ENCODE measurements around the gene GPC6. TPM values are rescaled to one million over a fixed set of nuclear protein-coding genes. Genes with fewer than 3 reads are reported as not detected.

Gene GPC6
- polyA plus RNA-seq, 1 donor from 2014 or later = 9.0 TPM

GRCh38 chr13:93378184-93378583 lies 151.6 kb downstream of the GPC6 start:
- H3K9ac ChIP-seq (ENCODE audit: low read length) = no peak overlapping the region
- H3K27ac ChIP-seq (ENCODE audit: low read length) = no peak overlapping the region
- H3K9me3 ChIP-seq (ENCODE audit: low read length) = no peaks in the 10 kb centered on the region
- no peaks in the 10 kb centered on the region for H3K27me3 ChIP-seq (ENCODE audit: insufficient read depth, low read depth, low read length)
- peaks cover 6% of the 10 kb centered on the region for H3K79me2 ChIP-seq (replicated peaks; ENCODE audit: insufficient read depth, low read length)
- H3F3A ChIP-seq (ENCODE audit: insufficient read depth, low read length, poor library complexity, severe bottlenecking) = no peaks in the 10 kb centered on the region
- no peaks in the 10 kb centered on the region for H3K9me2 ChIP-seq (ENCODE audit: insufficient read depth, low read length)
- no peak overlapping the region for H3K4me2 ChIP-seq (ENCODE audit: low read length)
- H2AFZ ChIP-seq (ENCODE audit: low read depth, low read length) = no peak overlapping the region
- no peaks in the 10 kb centered on the region for H3K36me3 ChIP-seq (ENCODE audit: insufficient read depth, low read length)
- TF ChIP-seq TAF1 (IDR thresholded peaks at IDR 0.05; ENCODE audit: low read depth) (no peak), RAD21 (conservative IDR thresholded peaks at IDR 0.05) (no peak), POLR2AphosphoS5 (IDR thresholded peaks at IDR 0.05) (no peak), EP300 (conservative IDR thresholded peaks at IDR 0.05; ENCODE audit: poor library complexity, severe bottlenecking) (no peak), SMC3 (conservative IDR thresholded peaks at IDR 0.05; ENCODE audit: poor library complexity) (no peak), MXI1 (conservative IDR thresholded peaks at IDR 0.05; ENCODE audit: poor library complexity, severe bottlenecking) (no peak), EZH2 (IDR thresholded peaks at IDR 0.05; ENCODE audit: borderline replicate concordance, insufficient read depth, low read length, poor library complexity, severe bottlenecking) (no peak)
- TF ChIP-seq, protein P1, sequence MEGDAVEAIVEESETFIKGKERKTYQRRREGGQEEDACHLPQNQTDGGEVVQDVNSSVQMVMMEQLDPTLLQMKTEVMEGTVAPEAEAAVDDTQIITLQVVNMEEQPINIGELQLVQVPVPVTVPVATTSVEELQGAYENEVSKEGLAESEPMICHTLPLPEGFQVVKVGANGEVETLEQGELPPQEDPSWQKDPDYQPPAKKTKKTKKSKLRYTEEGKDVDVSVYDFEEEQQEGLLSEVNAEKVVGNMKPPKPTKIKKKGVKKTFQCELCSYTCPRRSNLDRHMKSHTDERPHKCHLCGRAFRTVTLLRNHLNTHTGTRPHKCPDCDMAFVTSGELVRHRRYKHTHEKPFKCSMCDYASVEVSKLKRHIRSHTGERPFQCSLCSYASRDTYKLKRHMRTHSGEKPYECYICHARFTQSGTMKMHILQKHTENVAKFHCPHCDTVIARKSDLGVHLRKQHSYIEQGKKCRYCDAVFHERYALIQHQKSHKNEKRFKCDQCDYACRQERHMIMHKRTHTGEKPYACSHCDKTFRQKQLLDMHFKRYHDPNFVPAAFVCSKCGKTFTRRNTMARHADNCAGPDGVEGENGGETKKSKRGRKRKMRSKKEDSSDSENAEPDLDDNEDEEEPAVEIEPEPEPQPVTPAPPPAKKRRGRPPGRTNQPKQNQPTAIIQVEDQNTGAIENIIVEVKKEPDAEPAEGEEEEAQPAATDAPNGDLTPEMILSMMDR (IDR thresholded peaks at IDR 0.05; ENCODE audit: poor library complexity, severe bottlenecking) = no peak
- TF ChIP-seq, protein P2, sequence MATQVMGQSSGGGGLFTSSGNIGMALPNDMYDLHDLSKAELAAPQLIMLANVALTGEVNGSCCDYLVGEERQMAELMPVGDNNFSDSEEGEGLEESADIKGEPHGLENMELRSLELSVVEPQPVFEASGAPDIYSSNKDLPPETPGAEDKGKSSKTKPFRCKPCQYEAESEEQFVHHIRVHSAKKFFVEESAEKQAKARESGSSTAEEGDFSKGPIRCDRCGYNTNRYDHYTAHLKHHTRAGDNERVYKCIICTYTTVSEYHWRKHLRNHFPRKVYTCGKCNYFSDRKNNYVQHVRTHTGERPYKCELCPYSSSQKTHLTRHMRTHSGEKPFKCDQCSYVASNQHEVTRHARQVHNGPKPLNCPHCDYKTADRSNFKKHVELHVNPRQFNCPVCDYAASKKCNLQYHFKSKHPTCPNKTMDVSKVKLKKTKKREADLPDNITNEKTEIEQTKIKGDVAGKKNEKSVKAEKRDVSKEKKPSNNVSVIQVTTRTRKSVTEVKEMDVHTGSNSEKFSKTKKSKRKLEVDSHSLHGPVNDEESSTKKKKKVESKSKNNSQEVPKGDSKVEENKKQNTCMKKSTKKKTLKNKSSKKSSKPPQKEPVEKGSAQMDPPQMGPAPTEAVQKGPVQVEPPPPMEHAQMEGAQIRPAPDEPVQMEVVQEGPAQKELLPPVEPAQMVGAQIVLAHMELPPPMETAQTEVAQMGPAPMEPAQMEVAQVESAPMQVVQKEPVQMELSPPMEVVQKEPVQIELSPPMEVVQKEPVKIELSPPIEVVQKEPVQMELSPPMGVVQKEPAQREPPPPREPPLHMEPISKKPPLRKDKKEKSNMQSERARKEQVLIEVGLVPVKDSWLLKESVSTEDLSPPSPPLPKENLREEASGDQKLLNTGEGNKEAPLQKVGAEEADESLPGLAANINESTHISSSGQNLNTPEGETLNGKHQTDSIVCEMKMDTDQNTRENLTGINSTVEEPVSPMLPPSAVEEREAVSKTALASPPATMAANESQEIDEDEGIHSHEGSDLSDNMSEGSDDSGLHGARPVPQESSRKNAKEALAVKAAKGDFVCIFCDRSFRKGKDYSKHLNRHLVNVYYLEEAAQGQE (IDR thresholded peaks at IDR 0.05; ENCODE audit: borderline replicate concordance) = no peak
- H3K4me3 ChIP-seq (ENCODE audit: low read length) = no peak overlapping the region
- H4K20me1 ChIP-seq (ENCODE audit: insufficient read depth) = no peaks in the 10 kb centered on the region

DNA sequence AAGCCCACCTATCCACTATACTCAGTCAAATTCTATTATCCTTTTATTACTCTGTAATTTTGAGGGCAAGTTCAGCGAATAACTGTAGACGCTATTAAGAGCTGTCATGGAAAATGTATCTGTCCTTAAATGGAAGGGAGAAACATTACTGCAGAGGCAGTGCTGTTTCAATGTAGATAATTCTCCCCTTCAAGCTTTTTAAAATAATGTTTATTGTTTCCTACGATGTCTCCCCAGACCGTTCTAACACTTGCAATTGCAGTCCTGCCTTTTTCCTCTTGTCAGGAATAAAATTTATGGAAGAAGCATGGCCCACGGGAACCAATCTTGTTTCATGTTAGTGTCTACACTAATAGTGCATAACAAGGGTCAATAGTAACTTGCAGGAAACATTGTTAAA lies 159.5 kb downstream of the GPC6 start:
- H3K79me2 ChIP-seq (replicated peaks; ENCODE audit: insufficient read depth, low read length) = no peaks in the 10 kb centered on the region
- no peaks in the 10 kb centered on the region for H3F3A ChIP-seq (ENCODE audit: insufficient read depth, low read length, poor library complexity, severe bottlenecking)
- H3K4me3 ChIP-seq (ENCODE audit: low read length) = peak overlapping the region; percentile 34
- H2AFZ ChIP-seq (ENCODE audit: low read depth, low read length) = no peak overlapping the region
- H3K27me3 ChIP-seq (ENCODE audit: insufficient read depth, low read depth, low read length) = no peaks in the 10 kb centered on the region
- H3K9ac ChIP-seq (ENCODE audit: low read length) = no peak overlapping the region
- H4K20me1 ChIP-seq (ENCODE audit: insufficient read depth) = no peaks in the 10 kb centered on the region
- peak overlapping the region; percentile 71 for H3K27ac ChIP-seq (ENCODE audit: low read length)
- H3K9me3 ChIP-seq (ENCODE audit: low read length) = no peaks in the 10 kb centered on the region
- H3K9me2 ChIP-seq (ENCODE audit: insufficient read depth, low read length) = no peaks in the 10 kb centered on the region
- TF ChIP-seq, protein P1 (IDR thresholded peaks at IDR 0.05; ENCODE audit: poor library complexity, severe bottlenecking) = no peak
- TF ChIP-seq POLR2AphosphoS5 (IDR thresholded peaks at IDR 0.05) = peak; percentile 49
- peak; percentile 59 for TF ChIP-seq EP300 (conservative IDR thresholded peaks at IDR 0.05; ENCODE audit: poor library complexity, severe bottlenecking)
- TF ChIP-seq, protein P2 (IDR thresholded peaks at IDR 0.05; ENCODE audit: borderline replicate concordance) = peak; percentile 94
- no peaks in the 10 kb centered on the region for H3K36me3 ChIP-seq (ENCODE audit: insufficient read depth, low read length)
- H3K4me2 ChIP-seq (ENCODE audit: low read length) = peak overlapping the region; percentile 30

Data from neural cell (in vitro differentiated cells).